ENCODE results near the gene AVP. TPM values are rescaled to one million over a fixed set of nuclear protein-coding genes. Genes with fewer than 3 reads are reported as not detected.

Gene AVP
- total RNA-seq, 4 donors from 2014 or later, result 5.8 TPM; not detected in 3

GRCh38 chr20:3040086-3040485 is 44.4 kb downstream of the AVP start:
- Histone ChIP-seq H3K27me3 (no peaks in the 10 kb centered on the region), H3K36me3 (peaks cover 0 to 58% (median 0%) of the 10 kb centered on the region in 3 donors), H3K9me3 (no peaks in the 10 kb centered on the region), H3K4me3 (no peak overlapping the region), H3K27ac (no peak overlapping the region), H3K4me1 (peaks cover 0 to 4% (median 0%) of the 10 kb centered on the region in 4 donors)
- TF ChIP-seq CTCF (IDR thresholded peaks at IDR 0.05), result no peak
- TF ChIP-seq POLR2A (IDR thresholded peaks at IDR 0.05), result no peak
- no peak for DNase-seq

GRCh38 chr20:3039426-3039825 is 45.1 kb downstream of the AVP start:
- H3K9me3 ChIP-seq, result no peaks in the 10 kb centered on the region
- H3K4me1 ChIP-seq, result peaks cover 0 to 4% (median 0%) of the 10 kb centered on the region in 4 donors
- H3K4me3 ChIP-seq, result no peak overlapping the region
- H3K36me3 ChIP-seq, result peaks cover 0 to 61% (median 0%) of the 10 kb centered on the region in 3 donors
- H3K27me3 ChIP-seq, result no peaks in the 10 kb centered on the region
- no peak for TF ChIP-seq CTCF (IDR thresholded peaks at IDR 0.05)
- TF ChIP-seq POLR2A (IDR thresholded peaks at IDR 0.05), result no peak
- no peak overlapping the region for H3K27ac ChIP-seq
- DNase-seq, result no peak

DNA sequence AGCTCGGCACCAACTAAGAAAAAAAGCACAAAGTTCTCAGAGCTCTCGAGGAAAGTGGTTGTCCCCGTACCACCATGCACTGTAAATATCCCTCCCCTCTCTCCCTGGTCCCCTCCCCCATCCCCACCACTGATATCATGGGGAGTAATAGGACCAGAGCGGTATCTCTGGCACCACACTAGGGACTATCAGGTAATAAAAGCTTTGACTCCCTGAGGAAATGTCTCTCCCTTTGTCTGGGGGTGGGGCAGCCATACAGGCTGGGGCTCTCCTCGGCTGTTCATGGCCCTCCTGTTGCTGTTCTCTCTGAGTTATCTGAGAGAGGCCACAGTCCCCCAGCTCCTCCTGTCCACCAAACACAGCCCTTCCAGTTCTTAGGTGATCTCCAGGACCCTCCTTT is 46.1 kb downstream of the AVP start:
- DNase-seq, result no peak
- H3K4me3 ChIP-seq, result no peak overlapping the region
- no peak for TF ChIP-seq CTCF (IDR thresholded peaks at IDR 0.05)
- no peak for TF ChIP-seq POLR2A (IDR thresholded peaks at IDR 0.05)
- H3K27me3 ChIP-seq, result no peaks in the 10 kb centered on the region
- H3K9me3 ChIP-seq, result no peaks in the 10 kb centered on the region
- H3K27ac ChIP-seq, result no peak overlapping the region
- peaks cover 0 to 4% (median 0%) of the 10 kb centered on the region in 4 donors for H3K4me1 ChIP-seq
- H3K36me3 ChIP-seq, result peaks cover 0 to 61% (median 0%) of the 10 kb centered on the region in 3 donors

- peaks cover 0 to 68% (median 0%) of the 10 kb centered on the region in 3 donors for H3K36me3 ChIP-seq
- TF ChIP-seq POLR2A (IDR thresholded peaks at IDR 0.05) (no peak), CTCF (IDR thresholded peaks at IDR 0.05) (no peak)
- no peak overlapping the region for H3K4me3 ChIP-seq
- H3K27ac ChIP-seq, result no peak overlapping the region
- peaks cover 0 to 4% (median 0%) of the 10 kb centered on the region in 4 donors for H3K4me1 ChIP-seq
- no peak for DNase-seq
- H3K27me3 ChIP-seq, result no peaks in the 10 kb centered on the region
- no peaks in the 10 kb centered on the region for H3K9me3 ChIP-seq
Observed at GRCh38 chr20:3037654-3038053, 46.9 kb downstream of the AVP start.

- H3K4me1 ChIP-seq, result no peaks in the 10 kb centered on the region
- TF ChIP-seq CTCF (IDR thresholded peaks at IDR 0.05), result no peak
- no peak for TF ChIP-seq POLR2A (IDR thresholded peaks at IDR 0.05)
- H3K9me3 ChIP-seq, result no peaks in the 10 kb centered on the region
- no peaks in the 10 kb centered on the region for H3K27me3 ChIP-seq
- no peak overlapping the region for H3K4me3 ChIP-seq
- H3K27ac ChIP-seq, result no peak overlapping the region
- H3K36me3 ChIP-seq, result peaks cover 0 to 64% (median 0%) of the 10 kb centered on the region in 3 donors
- DNase-seq, result no peak
Observed at GRCh38 chr20:3032624-3033023, 51.9 kb downstream of the AVP start.

Other genes starting within 250 kb of the AVP start
- 10 to 100 TPM; 25.4 to 99.0 (median 48.7) TPM for gene PCED1A, start 244.1 kb downstream of the AVP start, total RNA-seq
- gene VPS16, start 244.0 kb downstream of the AVP start, total RNA-seq, result 10 to 100 TPM; 43.7 to 54.6 (median 45.1) TPM
- gene PTPRA, start 211.2 kb downstream of the AVP start, total RNA-seq, result 10 to 100 TPM; 22.8 to 52.8 (median 36.5) TPM
- gene GNRH2, start 41.1 kb downstream of the AVP start, total RNA-seq, result not detected
- 10 to 100 TPM; 34.5 to 43.6 (median 43.1) TPM for gene MRPS26, start 38.7 kb downstream of the AVP start, total RNA-seq
- gene OXT, start 13.1 kb downstream of the AVP start, total RNA-seq, result 1 to 10 TPM in 1 of 4 donors, not detected in 3; 9.3 TPM
- gene FASTKD5, start 75.1 kb upstream of the AVP start, total RNA-seq, result 10 to 100 TPM; 19.0 to 24.3 (median 24.2) TPM
- 10 to 100 TPM in 1 of 4 donors, 1 to 10 TPM in 3; 5.0 to 17.7 (median 7.1) TPM for gene UBOX5, start 75.1 kb upstream of the AVP start, total RNA-seq
- 10 to 100 TPM; 24.3 to 38.4 (median 33.8) TPM for gene LZTS3, start 88.8 kb upstream of the AVP start, total RNA-seq
- 100 to 1,000 TPM in 2 of 4 donors, 10 to 100 TPM in 2; 72.9 to 111 (median 92.5) TPM for gene DDRGK1, start 120.0 kb upstream of the AVP start, total RNA-seq
- gene ITPA, start 124.8 kb upstream of the AVP start, total RNA-seq, result 10 to 100 TPM; 35.7 to 76.7 (median 51.8) TPM
- 1 to 10 TPM in 1 of 4 donors, under 1 TPM in 2, not detected in 1; 0.54 to 1.1 (median 0.70) TPM for gene SLC4A11, start 154.5 kb upstream of the AVP start, total RNA-seq

Data from Peyer's patch (tissue), 4 donors.